ENCODE measurements around the gene E2F7. TPM values are rescaled to one million over a fixed set of nuclear protein-coding genes. Genes with fewer than 3 reads are reported as not detected.

E2F7 gene
- total RNA-seq, 1 donor from 2014 or later = 2.6 TPM

DNA sequence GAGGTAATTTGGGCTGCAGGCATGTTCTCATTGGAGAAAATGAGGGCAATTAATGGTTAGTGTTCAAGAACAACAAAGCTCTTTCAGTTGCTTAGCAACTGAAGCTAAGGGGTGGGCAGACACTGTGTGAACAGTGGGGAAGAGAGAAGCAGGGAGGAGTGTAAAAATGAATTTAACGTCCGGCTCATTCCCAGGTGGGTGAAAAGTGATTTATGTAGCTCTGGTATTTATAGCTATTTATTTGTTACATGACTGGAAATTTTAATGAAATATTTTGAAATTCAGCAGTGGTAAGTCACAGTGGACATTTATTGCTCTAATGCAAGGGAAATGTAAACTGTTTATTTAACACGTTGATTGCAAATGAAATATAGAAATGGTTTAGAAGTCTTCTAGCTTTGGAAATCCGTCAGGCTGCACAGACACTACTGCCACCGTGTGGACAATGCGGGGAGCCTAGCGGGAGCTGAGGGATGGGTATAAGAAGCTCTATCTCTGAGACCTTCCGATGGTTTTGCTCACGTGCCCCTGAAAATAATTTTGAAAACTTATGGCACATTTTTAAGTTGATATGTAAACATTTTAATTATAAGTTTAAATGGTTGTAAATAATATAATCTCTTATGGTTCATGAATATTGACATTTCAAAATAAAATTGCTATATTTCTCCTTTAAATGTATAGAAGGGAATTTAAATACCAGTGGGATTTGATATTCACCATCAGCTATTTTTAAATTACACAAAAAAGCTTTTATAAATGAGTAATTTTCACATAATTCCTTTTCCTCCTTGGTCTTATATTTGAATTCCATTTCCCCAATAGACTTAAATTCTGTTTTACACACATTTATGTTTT is 54.4 kb downstream of the E2F7 start:
- no peak overlapping the region for H3K27ac Mint-ChIP-seq (ENCODE audit: unreplicated experiment)
- peaks cover 4% of the 10 kb centered on the region for H3K36me3 Mint-ChIP-seq (ENCODE audit: unreplicated experiment)
- H3K4me1 Mint-ChIP-seq (ENCODE audit: unreplicated experiment) = peaks cover 9% of the 10 kb centered on the region
- no peaks in the 10 kb centered on the region for H3K9me3 Mint-ChIP-seq (ENCODE audit: unreplicated experiment)
- H3K4me3 Mint-ChIP-seq (ENCODE audit: unreplicated experiment) = peak overlapping the region; percentile 61
- peaks cover 4% of the 10 kb centered on the region for H3K27me3 Mint-ChIP-seq (ENCODE audit: unreplicated experiment)
- TF ChIP-seq, protein P1, sequence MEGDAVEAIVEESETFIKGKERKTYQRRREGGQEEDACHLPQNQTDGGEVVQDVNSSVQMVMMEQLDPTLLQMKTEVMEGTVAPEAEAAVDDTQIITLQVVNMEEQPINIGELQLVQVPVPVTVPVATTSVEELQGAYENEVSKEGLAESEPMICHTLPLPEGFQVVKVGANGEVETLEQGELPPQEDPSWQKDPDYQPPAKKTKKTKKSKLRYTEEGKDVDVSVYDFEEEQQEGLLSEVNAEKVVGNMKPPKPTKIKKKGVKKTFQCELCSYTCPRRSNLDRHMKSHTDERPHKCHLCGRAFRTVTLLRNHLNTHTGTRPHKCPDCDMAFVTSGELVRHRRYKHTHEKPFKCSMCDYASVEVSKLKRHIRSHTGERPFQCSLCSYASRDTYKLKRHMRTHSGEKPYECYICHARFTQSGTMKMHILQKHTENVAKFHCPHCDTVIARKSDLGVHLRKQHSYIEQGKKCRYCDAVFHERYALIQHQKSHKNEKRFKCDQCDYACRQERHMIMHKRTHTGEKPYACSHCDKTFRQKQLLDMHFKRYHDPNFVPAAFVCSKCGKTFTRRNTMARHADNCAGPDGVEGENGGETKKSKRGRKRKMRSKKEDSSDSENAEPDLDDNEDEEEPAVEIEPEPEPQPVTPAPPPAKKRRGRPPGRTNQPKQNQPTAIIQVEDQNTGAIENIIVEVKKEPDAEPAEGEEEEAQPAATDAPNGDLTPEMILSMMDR (IDR thresholded peaks at IDR 0.05) = peak; percentile 99
- peak; percentile 90 for DNase-seq (ENCODE audit: extremely low spot score, unreplicated experiment)

DNA sequence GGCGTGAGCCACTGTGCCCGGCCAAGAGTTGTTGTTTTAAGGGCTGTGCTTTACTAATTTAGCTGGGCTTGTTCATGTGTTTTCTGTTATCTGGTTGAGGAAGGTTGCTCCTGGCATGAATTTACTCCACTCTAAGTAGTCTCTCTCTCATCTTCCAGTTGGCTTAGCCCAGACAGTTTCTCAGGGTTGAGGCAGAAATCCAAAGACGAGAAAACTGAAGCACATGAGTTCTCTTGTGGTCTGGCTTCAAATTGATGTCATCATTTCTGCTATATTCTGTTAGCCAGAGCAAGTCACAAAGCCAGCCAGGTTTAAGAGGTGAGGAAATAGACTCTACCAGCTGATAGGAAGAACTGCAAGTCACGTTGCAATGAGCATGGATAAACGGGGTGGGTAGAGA is 57.9 kb downstream of the E2F7 start:
- H3K9me3 Mint-ChIP-seq (ENCODE audit: unreplicated experiment) = no peaks in the 10 kb centered on the region
- H3K27ac Mint-ChIP-seq (ENCODE audit: unreplicated experiment) = no peak overlapping the region
- H3K27me3 Mint-ChIP-seq (ENCODE audit: unreplicated experiment) = peaks cover 4% of the 10 kb centered on the region
- peaks cover 9% of the 10 kb centered on the region for H3K4me1 Mint-ChIP-seq (ENCODE audit: unreplicated experiment)
- TF ChIP-seq, protein P1 (IDR thresholded peaks at IDR 0.05) = no peak
- H3K36me3 Mint-ChIP-seq (ENCODE audit: unreplicated experiment) = peaks cover 4% of the 10 kb centered on the region
- no peak overlapping the region for H3K4me3 Mint-ChIP-seq (ENCODE audit: unreplicated experiment)
- no peak for DNase-seq (ENCODE audit: extremely low spot score, unreplicated experiment)

DNA sequence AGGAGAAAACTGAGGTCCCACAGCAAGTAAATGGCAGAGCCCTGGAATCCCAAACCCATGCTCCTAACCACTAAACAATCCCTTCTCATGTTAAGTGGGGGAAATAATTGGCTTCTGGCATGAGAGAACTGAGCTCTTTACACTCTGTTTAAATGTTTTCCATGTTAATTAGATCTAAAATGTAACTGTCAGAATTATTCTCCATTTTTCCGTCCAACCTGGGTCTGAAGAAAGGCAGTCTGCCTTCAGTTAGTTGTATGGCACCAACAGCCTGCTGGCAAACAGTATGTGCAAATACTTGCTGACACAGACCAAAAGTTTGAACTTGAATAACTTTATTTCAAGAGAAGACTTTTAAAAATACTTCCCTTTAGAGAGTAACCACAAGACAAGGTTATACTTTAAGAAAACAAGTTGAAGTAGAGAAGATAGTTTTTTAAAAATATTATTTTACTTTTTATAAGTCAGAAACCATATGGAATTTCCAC is 59.7 kb downstream of the E2F7 start:
- Mint-ChIP-seq H3K27me3 (ENCODE audit: unreplicated experiment) (peaks cover 4% of the 10 kb centered on the region), H3K4me1 (ENCODE audit: unreplicated experiment) (peaks cover 6% of the 10 kb centered on the region), H3K4me3 (ENCODE audit: unreplicated experiment) (no peak overlapping the region), H3K36me3 (ENCODE audit: unreplicated experiment) (peaks cover 4% of the 10 kb centered on the region), H3K9me3 (ENCODE audit: unreplicated experiment) (no peaks in the 10 kb centered on the region), H3K27ac (ENCODE audit: unreplicated experiment) (no peak overlapping the region)
- DNase-seq (ENCODE audit: extremely low spot score, unreplicated experiment) = no peak
- TF ChIP-seq, protein P1 (IDR thresholded peaks at IDR 0.05) = no peak

DNA sequence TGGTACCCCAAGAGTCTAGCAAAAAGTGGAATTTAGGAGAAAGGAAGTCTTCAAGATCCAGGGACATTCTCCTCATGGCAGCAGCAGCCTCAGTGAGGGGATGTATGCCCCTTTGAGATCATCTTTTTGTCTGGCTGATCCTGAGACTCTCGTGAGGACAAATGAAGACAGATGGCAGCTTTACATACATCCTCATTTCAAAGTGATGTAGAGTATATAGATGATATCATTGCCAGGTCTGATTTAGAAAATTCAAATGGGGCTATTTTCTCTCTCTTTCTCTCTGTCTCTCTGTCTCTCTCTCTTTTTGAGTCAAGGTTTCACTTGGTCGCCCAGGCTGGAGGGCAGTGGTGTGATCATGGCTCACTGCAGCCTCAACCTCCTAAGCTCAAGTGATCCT is 61.5 kb downstream of the E2F7 start:
- Mint-ChIP-seq H3K4me1 (ENCODE audit: unreplicated experiment) (peaks cover 4% of the 10 kb centered on the region), H3K27me3 (ENCODE audit: unreplicated experiment) (peaks cover 11% of the 10 kb centered on the region), H3K9me3 (ENCODE audit: unreplicated experiment) (peaks cover 5% of the 10 kb centered on the region), H3K27ac (ENCODE audit: unreplicated experiment) (no peak overlapping the region), H3K36me3 (ENCODE audit: unreplicated experiment) (peaks cover 4% of the 10 kb centered on the region), H3K4me3 (ENCODE audit: unreplicated experiment) (no peak overlapping the region)
- TF ChIP-seq, protein P1 (IDR thresholded peaks at IDR 0.05) = no peak
- DNase-seq (ENCODE audit: extremely low spot score, unreplicated experiment) = no peak

DNA sequence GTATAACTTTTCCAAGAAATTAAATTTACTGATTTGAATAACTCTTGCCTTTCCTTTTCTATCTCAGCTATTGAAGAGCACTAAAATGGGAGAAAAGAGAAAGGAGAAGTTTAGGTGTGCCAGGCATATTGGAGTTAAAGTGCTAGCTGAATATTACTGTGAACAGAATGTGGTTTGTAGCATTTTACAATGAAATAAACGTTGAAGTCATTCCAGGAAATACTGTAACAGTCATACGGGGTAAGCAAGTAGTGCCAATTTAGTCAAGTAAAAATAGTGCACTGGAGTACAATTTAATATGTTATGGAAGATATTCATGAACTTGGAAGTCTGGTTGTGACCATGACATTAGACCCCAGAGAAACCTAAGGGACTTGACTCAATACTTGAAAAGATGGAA is 62.1 kb downstream of the E2F7 start:
- DNase-seq (ENCODE audit: extremely low spot score, unreplicated experiment) = no peak
- peaks cover 10% of the 10 kb centered on the region for H3K27me3 Mint-ChIP-seq (ENCODE audit: unreplicated experiment)
- H3K4me3 Mint-ChIP-seq (ENCODE audit: unreplicated experiment) = no peak overlapping the region
- peaks cover 2% of the 10 kb centered on the region for H3K36me3 Mint-ChIP-seq (ENCODE audit: unreplicated experiment)
- peaks cover 5% of the 10 kb centered on the region for H3K9me3 Mint-ChIP-seq (ENCODE audit: unreplicated experiment)
- TF ChIP-seq, protein P1 (IDR thresholded peaks at IDR 0.05) = no peak
- H3K27ac Mint-ChIP-seq (ENCODE audit: unreplicated experiment) = no peak overlapping the region
- peaks cover 4% of the 10 kb centered on the region for H3K4me1 Mint-ChIP-seq (ENCODE audit: unreplicated experiment)
